Right lobe of liver (tissue), 6 donors: Measurements from ENCODE around the gene FZD1. TPM values are rescaled to one million over a fixed set of nuclear protein-coding genes. Genes with fewer than 3 reads are reported as not detected.

Experiments used
- ATAC-seq, 4 donors: fragments of 200-7000 bp; cut with Tn5 transposase; one replicate each; pipeline ENCODE4 v1.9.1; 2020; ENCODE audit warnings: mild to moderate bottlenecking in 4 of 4, moderate library complexity in 4 of 4
- DNase-seq, 3 donors: peaks; one replicate each; pipeline ENCODE4 v3.0.0-alpha.2; 2020
- H3K27ac ChIP-seq, 3 donors: fragments of 200-600 bp; one replicate each; pipeline ENCODE4 v1.8.0; 2022
- H3K27me3 ChIP-seq, 2 donors: fragments of 200-600 bp; one replicate each; pipeline ENCODE4 v1.8.0; 2022
- H3K36me3 ChIP-seq, 4 donors: fragments of 200-600 bp; sonication (generic) in 1 of 4; one replicate each; pipeline versions ENCODE4 v1.5.1 to v1.8.0; 2017 to 2022; ENCODE audit warnings: control low read depth in 1 of 4
- H3K4me1 ChIP-seq, 4 donors: fragments of 200-600 bp; sonication (generic) in 1 of 4; one replicate each; pipeline versions ENCODE4 v1.5.1 to v1.8.0; 2017 to 2022; ENCODE audit warnings: control low read depth in 1 of 4
- H3K4me3 ChIP-seq, 3 donors: fragments of 200-600 bp; one replicate each; pipeline ENCODE4 v1.8.0; 2022
- H3K9me3 ChIP-seq, 4 donors: fragments of 200-600 bp; sonication (generic) in 1 of 4; one replicate each; pipeline versions ENCODE4 v1.5.1 to v1.8.0; 2017 to 2022; ENCODE audit warnings: control low read depth in 1 of 4
- CTCF ChIP-seq, 4 donors: fragments of 200-600 bp in 3 of 4; fragments of 450-650 bp in 1 of 4; IDR thresholded peaks; one replicate each; pipeline versions ENCODE4 v1.5.1 to v1.8.0; 2016 to 2022; ENCODE audit warnings: antibody characterized with exemption in 4 of 4, mild to moderate bottlenecking in 2 of 4
- POLR2A ChIP-seq: fragments of 450-650 bp; IDR thresholded peaks from one replicate; pipeline ENCODE4 v1.6.1; 2017; ENCODE audit warnings: antibody characterized with exemption, mild to moderate bottlenecking
- WGBS: methylation state at CpG from one replicate; pipeline ENCODE4 v1.1.6; 2018; ENCODE audit warnings: low coverage, low lambda C conversion rate; ENCODE audit not compliant: insufficient coverage; ENCODE audit errors: missing lambda C conversion rate; 5-methylcytosine and 5-hydroxymethylcytosine counted together
- intact Hi-C, 2 donors: fragments of 100-400 bp; cut with DNase I; formaldehyde crosslinking; loops; one replicate each; pipeline versions ENCODE4 v1.11.2 to v1.14.1; 2022
- total RNA-seq, 6 experiments: library from RNA; depleted of rRNA in 2 of 6; stranded (reverse); fragments of >200 nt in 2 of 6; fragmentation: NEBNext Ultra II Directional in 3 of 6; extraction: Animal tissue kit (Norgen Biotek cat#: 25700) in 3 of 6; gene quantifications; one replicate each; pipeline versions ENCODE4 v1.1.0 to v1.2.4, GENCODE V29; 2016 to 2023
- donor health status: DM: no; HTN: yes; CAD: no.
- donor health status: DM: no; HTN: no; CAD: no.
- donor health status: DM: no; HTN: no; CAD: no.
- donor health status: DM: no; HTN: yes; CAD: no.
- donor health status: DM: no; HTN: yes; CAD: no.

Gene FZD1
- total RNA-seq, 6 experiments from 2014 or later = 1.3 to 2.6 (median 1.6) TPM

DNA sequence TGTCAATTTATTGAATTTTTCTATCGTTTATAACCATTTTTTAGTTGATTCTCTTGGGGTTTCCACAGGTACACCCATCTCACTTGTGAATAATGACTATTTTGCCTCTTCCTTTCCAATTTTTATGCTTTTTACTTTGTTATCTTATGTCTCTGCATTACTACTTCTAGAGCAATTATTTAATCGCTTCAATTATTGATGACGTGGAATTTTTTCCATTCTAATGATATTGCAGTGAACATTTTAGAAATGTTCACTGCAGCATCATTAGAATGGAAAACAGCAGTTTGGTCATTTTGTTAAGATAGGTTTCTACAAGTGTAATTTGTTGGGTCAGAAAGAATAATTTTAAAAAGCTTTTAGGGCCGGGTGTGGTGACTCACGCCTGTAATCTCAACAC is 27.1 kb downstream of the FZD1 start:
- no peak for ATAC-seq

GRCh38 chr7:91291902-91292301 is 27.7 kb downstream of the FZD1 start:
- no peaks in the 10 kb centered on the region for H3K9me3 ChIP-seq
- WGBS = 80% methylated on average over 1 of the region's 1 CpG
- DNase-seq (no peak), ATAC-seq (no peak)
- intact Hi-C loops = no loop called here
- H3K27ac ChIP-seq = no peak overlapping the region
- no peaks in the 10 kb centered on the region for H3K27me3 ChIP-seq
- H3K4me3 ChIP-seq = no peak overlapping the region
- H3K36me3 ChIP-seq = no peaks in the 10 kb centered on the region
- TF ChIP-seq CTCF (IDR thresholded peaks at IDR 0.05) (no peak), POLR2A (no peak)
- H3K4me1 ChIP-seq = no peaks in the 10 kb centered on the region

More for the DNA sequence above, 27.1 kb downstream of the FZD1 start:
- TF ChIP-seq POLR2A = no peak
- no peak for TF ChIP-seq CTCF (IDR thresholded peaks at IDR 0.05)
- Histone ChIP-seq H3K36me3 (no peaks in the 10 kb centered on the region), H3K4me3 (no peak overlapping the region), H3K4me1 (no peaks in the 10 kb centered on the region), H3K9me3 (no peaks in the 10 kb centered on the region), H3K27me3 (no peaks in the 10 kb centered on the region), H3K27ac (no peak overlapping the region)
- whole genome bisulfite sequencing = 68% methylated on average over 5 of the region's 5 CpGs
- intact Hi-C loops = no loop called here
- DNase-seq = no peak

DNA sequence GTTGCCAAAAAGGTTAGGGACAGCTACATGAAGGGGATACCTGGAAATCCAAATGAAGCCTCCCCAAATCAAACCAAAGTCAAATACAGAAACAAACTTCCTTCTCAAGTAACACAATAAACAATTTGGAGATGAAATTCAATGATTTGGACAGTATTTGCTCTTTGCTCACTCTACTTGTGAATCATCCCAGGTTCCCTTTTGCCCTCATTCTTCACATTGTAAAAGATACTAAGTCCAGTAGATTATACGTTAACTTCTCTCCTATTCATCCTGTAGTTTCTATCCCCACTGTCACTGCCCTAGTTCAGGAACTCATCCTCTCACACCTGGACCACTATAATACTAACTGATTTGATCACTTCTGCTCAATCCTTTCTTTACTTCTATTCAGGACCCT is 28.3 kb downstream of the FZD1 start:
- Histone ChIP-seq H3K9me3 (no peaks in the 10 kb centered on the region), H3K4me3 (no peak overlapping the region), H3K4me1 (no peaks in the 10 kb centered on the region), H3K27ac (no peak overlapping the region), H3K27me3 (no peaks in the 10 kb centered on the region), H3K36me3 (no peaks in the 10 kb centered on the region)
- 24% methylated on average over 1 of the region's 1 CpG for WGBS
- intact Hi-C loops = no loop called here
- DNase-seq = no peak
- no peak for ATAC-seq
- TF ChIP-seq POLR2A (no peak), CTCF (IDR thresholded peaks at IDR 0.05) (no peak)

DNA sequence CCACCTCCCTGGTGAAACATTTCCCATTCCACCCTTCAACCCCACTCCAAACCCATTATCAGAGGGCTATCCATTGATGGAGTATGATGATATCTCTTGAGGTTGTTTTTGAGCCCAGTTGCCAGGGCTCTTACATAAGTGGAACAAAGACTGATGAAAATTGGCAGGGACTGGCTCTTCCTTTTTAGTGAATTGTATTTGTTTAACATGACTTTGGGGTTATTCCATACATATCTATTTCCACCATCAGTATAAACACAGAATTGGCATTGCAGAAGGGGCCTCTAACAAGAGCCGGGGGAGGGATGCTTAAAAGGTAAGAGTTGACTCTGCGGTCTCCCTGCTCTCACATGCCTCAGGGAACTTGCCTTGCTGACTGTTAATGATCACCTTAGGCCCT is 28.9 kb downstream of the FZD1 start:
- ATAC-seq (no peak), DNase-seq (no peak)
- TF ChIP-seq CTCF (IDR thresholded peaks at IDR 0.05) (no peak), POLR2A (no peak)
- intact Hi-C loops = no loop called here
- Histone ChIP-seq H3K9me3 (no peaks in the 10 kb centered on the region), H3K4me1 (no peaks in the 10 kb centered on the region), H3K27me3 (no peaks in the 10 kb centered on the region), H3K36me3 (no peaks in the 10 kb centered on the region), H3K27ac (no peak overlapping the region), H3K4me3 (no peak overlapping the region)
- no CpG with 5 or more reads among the region's 2 CpGs for WGBS

DNA sequence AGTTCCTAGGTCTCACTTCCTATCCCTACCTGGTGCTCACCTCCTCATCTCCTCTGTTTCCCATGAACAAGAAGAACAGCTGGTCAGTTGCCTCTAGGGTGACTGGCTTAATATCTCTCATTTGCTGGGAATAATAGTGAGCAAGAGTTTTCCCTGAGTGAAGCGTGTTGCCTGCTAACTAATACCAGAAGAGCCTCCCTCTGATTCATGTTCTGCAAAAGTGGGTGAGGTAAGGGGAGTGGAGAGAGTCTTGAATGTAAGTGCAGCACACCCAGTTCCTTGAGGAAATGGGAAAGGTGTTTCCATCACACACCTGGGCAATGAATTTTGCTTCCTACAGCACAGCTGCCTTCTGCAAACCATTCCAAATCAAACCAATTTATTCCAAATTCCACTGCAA is 29.6 kb downstream of the FZD1 start:
- Histone ChIP-seq H3K36me3 (no peaks in the 10 kb centered on the region), H3K4me3 (no peak overlapping the region), H3K27me3 (no peaks in the 10 kb centered on the region), H3K4me1 (no peaks in the 10 kb centered on the region), H3K9me3 (no peaks in the 10 kb centered on the region), H3K27ac (no peak overlapping the region)
- no peak for DNase-seq
- TF ChIP-seq POLR2A (no peak), CTCF (IDR thresholded peaks at IDR 0.05) (no peak)
- intact Hi-C loops = no loop called here
- ATAC-seq = no peak
- 40% methylated on average over 1 of the region's 1 CpG for WGBS
